HG02970 (cell line): ENCODE measurements around the gene FAM171A2.
"Not testable (repeated sequence)": the region's sequence is repeated elsewhere in the genome, so short reads cannot be mapped to it uniquely, and the experiment has no call there.

Source experiments
- ATAC-seq: cut with Tn5 transposase; IDR thresholded peaks from one replicate; pipeline ENCODE4 v1.9.1; 2021; ENCODE audit warnings: mild to moderate bottlenecking, moderate library complexity, moderate number of reproducible peaks; ENCODE audit not compliant: unreplicated experiment, low FRiP score

Gene FAM171A2

GRCh38 chr17:44384281-44384822, 20.7 kb upstream of the FAM171A2 start:
- ATAC-seq, result no peak

DNA sequence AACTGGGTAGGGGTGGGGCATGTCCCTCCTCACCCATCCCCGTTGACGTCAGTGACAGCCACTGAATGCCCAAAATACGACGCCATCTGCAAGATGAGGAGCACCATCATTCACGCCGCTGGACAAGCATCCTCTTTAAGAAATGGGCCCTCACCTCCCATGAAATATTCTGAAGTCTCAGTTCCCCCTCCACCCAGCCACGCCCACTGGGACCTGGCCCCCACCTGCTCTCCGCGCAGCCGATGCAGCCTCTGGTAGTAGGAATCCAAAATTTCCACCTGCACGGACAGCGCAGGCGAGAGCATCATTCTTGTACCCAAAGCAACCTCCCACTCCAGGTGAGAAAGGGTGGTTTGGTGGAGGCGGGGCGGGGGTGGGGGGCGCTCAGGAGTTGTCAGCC, 20.2 kb upstream of the FAM171A2 start:
- no peak for ATAC-seq

DNA sequence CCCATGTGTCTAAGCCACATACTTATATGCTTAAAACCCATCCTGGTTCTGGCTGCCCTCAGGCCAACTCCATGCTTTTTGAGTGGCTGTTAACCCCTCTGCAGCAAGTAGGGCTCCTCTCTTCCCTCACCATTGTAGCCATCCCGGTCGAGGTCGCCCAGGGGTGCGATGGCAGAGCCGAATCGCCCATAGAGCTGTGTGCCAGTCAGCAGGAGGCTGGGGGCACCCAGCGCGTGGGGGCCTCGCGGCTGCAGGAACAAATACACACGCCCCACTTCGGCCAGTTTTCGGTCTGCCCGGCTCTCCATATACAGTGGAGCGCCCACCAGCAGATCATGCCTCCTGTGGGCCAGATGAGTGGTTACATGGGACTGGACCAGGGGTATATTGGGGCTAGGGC, 19.7 kb upstream of the FAM171A2 start:
- no peak for ATAC-seq

- ATAC-seq, result no peak
Observed at GRCh38 chr17:44382917-44383316, 19.3 kb upstream of the FAM171A2 start.

- no peak for ATAC-seq
Observed at GRCh38 chr17:44381810-44382305, 18.2 kb upstream of the FAM171A2 start.

DNA sequence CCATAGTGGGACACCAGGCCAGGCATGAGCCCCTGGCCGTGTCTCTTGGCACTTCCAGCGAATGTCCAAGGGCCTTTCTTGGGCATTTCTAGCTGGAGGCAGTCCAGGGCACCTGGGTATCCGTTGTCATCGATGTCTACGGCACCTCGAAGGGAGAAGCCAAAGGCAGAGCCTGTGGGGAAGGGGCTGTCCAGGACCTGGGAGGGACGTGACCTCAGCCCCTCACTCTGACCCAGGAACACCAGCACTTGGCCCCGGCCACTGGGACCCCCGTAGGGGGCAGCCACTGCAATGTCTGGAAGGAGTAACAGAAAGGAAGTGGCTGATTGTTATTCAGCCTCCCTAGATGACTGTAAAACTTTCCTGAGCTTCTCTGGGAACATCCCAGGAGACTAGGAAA, 17.1 kb upstream of the FAM171A2 start:
- ATAC-seq, result no peak

DNA sequence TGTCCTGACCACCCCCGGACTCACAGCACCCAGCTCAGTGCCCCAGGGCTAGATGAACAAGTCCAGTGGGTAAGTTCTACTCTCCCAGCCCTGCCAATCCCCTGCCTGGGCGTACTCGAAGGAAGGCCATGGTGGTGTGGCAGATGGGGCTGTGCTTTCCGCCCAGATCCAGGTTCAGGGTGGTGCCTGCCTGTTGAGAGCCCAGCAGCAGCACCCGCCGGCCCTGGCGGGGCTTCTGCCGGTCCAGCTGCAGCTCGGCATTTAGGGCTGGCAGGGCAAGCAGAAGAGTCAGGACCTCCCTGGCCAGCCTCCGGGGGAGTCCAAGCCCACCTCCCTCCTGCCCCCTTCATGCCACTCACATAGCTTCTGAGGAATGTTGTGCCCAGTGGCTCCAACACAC, 16.2 kb upstream of the FAM171A2 start:
- no peak for ATAC-seq

- no peak for ATAC-seq
Observed at GRCh38 chr17:44378171-44378705, 14.6 kb upstream of the FAM171A2 start.

GRCh38 chr17:44376779-44377178, 13.1 kb upstream of the FAM171A2 start:
- no peak for ATAC-seq

DNA sequence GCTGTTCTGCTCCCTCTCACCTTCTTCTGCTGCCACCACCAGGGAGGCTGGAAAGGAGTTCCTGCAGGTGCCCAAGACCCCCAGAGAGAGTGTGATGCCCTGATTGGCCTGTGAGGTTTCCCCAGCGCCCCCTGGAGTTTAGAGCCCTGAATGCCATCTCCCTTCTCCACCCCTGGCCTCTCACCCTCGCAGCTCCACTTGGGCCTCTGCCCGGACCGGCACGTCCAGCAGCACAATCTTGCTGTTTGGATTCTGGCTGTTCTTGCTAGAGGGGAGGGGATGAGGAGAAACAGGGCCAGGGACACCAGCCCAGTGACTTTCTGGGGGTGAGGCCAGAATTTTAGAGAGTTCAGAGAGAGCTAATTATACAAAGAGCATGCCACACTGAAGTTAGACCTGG, 12.5 kb upstream of the FAM171A2 start:
- no peak for ATAC-seq

DNA sequence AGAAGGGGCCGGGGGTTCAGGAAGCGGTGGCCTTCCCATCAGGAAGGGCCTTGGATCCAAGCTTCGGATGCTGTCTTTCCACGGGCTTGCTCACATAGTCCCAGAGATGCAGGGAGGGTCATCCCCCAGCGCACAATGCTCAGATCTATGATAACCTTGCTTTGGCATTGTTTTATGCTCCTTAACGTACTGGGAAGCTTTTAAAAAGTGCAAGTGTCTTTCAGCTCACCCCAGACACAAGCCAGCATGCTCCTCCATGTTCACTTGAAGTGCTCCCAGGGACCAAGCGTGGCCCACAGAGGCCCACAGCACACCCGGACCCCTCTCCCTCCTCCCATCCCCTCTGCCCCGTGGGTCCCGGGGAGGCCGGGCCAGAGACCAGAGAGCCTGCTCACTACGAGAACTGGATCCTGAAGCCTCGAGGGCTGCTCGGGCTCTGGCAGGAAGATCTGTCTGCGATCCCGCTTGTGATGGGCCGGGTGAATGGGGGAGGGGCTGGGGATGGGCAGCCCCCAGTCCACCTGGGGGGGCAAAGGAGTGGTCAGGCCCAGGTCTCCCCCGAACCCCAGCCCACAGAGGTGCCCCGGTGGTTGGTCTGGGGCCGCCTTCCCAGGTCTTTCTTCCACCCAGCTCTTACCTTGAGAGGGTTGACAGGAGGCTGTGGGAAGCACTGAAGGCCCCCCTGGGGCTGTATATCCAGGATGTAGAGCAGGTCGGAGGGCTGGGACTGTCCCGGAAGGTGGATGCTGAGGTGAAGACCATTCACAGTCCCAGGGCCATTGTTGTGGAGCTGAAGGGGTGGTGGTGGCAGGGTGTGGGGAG, 11.8 kb upstream of the FAM171A2 start:
- ATAC-seq, result no peak

- ATAC-seq, result no peak
Observed at GRCh38 chr17:44374306-44375195, 10.9 kb upstream of the FAM171A2 start.

DNA sequence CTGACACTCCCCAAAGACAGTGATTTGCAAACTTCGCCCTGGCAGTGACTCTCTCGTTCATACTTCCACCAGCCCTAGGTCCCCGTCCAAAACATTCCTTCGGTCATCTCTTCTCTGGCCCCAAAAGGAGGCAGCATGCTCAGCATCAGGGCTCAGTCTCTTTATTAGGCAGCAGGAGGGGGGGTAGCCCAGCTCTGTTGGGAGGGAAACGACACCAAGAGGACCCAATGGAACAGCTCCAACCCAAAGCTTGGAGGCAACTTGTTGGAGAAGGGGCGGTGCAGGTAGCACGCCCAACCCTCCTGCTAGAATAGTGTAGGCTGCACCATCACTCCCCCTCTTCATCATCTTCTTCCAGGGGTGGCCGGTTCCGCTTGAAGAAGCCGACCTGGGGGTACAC, 8.4 kb upstream of the FAM171A2 start:
- no peak for ATAC-seq

GRCh38 chr17:44369414-44370023, 5.9 kb upstream of the FAM171A2 start:
- ATAC-seq, result not testable (repeated sequence)

DNA sequence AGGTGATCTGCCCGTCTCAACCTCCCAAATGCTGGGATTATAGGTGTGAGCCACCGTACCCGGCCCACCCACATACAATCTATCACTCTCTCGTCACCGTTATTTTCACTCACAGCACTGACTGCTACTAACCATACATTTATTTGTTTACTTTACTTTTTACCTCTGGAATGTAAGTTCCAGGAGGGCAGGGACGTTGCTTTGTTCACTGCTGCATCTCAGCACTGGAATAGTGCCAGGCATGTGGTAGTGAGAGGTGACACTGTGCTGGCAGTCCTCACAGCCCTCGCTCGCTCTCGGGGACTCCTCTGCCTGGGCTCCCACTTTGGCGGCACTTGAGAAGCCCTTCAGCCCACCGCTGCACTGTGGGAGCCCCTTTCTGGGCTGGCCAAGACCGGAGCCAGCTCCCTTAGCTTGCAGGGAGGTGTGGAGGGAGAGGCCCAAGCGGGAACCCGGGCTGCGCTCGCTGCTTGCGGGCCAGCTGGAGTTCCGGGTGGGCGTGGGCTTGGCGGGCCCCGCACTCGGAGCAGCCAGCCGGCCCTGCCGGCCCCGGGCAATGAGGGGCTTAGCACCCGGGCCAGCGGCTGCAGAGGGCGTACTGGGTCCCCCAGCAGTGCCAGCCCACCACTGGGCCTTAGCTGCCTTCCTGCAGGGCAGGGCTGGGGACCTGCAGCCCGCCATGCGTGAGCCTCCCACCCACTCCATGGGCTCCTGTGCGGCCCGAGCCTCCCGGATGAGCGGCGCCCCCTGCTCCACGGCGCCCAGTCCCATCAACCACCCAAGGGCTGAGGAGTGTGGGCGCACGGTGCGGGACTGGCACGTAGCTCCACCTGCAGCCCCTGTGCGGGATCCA, 5.0 kb upstream of the FAM171A2 start:
- not testable (repeated sequence) for ATAC-seq

GRCh38 chr17:44367231-44367979, 3.8 kb upstream of the FAM171A2 start:
- ATAC-seq, result no peak

DNA sequence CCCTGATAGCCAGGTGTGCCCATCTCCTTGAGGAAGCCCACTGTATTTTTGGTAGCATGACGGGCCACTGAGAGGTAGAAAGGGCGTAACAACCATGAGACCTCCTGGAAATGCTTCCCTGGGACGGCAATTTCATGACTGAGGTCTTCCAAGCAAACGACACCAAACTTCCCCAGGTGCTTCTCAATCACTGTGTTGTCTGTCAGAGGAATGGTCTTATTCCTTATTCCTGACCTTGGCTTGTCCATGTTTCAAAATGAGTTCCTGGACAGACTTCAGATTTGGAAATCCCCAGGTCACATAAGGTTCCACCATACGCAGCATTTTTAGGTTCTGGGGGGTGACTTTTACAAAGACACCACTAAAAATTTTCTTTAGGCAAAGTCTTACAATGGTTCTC, 1.4 kb upstream of the FAM171A2 start:
- not testable (repeated sequence) for ATAC-seq

DNA sequence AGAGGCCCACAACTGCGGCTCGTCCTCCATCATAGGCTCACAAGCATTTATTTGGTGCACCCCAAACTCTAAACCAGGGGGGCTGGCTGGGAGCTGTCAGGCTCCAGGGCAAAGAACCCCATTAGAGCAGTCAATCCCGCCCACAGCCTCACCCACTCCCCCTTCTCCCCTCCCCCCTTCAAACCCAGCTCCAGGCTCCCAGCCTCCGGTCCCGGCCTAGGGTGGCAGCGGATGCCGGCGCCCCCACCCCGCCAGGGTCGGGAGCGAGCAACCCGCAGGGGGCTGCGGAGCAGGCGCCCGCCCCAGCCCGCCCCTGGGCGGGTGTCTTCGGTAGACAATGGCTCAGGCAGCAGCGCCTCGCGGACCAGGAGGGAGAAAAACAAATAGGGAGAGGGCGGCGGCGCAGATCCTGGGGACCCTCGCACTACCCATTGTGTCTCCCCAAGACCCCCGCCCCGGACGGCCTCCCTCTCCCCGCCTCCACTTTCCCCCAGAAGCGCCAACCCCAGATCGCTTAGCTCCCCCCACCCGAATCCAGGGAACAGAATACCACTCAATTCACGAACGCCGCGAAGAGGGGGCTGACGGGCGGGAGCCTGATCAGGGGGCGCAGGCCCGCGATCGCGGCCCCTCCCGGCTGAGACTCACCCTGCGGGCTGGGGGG, 572 bp downstream of the FAM171A2 start:
- ATAC-seq, result no peak
